HG03378 (cell line): ENCODE data around the gene NUDT2.
"Not testable (repeated sequence)": the region's sequence is repeated elsewhere in the genome, so short reads cannot be mapped to it uniquely, and the experiment has no call there.

Experiments used
- ATAC-seq: cut with Tn5 transposase; IDR thresholded peaks from one replicate; pipeline ENCODE4 v1.9.1; 2021; ENCODE audit warnings: mild to moderate bottlenecking, moderate library complexity; ENCODE audit not compliant: unreplicated experiment

The NUDT2 gene

DNA sequence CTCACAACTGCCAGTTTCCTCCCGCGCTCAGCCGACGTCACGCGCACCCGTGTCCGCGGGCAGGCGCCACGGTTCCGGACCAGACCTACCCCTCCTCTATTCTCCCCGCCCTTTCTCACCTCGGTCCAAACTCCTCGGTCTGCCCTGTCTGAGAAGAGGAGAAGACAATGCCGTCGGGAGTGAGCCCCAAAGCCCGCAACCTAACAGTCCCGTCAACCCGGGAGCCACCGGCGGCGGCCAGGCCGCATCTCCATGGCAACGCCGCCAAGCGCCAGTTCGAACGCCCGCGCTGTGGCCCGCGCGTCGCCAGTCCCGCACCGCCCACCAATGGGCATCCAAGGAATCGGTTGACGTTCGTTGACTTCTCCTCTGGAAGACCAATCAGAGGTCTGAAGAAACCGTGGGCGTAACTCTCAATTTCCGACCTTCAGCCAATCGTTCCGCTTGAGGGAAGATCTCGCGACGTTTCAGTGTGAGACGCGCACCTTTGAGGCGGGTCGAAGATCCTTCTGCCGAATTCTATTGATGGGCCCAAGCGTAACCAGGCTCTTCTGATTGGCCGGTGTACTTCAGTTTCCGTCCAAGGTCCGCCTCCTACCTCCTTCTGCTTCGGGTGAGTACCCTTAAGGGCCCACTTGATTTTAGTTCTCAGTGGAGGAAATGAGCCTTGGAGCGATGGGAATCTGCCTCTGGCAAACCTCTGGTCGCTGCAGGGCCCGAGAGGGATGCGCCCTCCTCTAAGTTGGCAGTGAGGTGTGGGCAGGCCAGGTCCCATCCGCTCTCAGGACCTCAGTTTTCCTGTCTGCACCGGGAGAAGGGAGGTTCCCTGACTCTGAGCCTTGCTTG is at the start of gene NUDT2, which contains the start of gene KIF24:
NUDT2 (plus strand) TSS at position 583 of the 846 bp plus-strand sequence. CDS start 9,471 bp downstream, outside the sequence.
KIF24 (minus strand) TSS at position 282 of the 846 bp plus-strand sequence. CDS start 17,922 bp downstream, outside the sequence.
- ATAC-seq: peak; percentile 93

DNA sequence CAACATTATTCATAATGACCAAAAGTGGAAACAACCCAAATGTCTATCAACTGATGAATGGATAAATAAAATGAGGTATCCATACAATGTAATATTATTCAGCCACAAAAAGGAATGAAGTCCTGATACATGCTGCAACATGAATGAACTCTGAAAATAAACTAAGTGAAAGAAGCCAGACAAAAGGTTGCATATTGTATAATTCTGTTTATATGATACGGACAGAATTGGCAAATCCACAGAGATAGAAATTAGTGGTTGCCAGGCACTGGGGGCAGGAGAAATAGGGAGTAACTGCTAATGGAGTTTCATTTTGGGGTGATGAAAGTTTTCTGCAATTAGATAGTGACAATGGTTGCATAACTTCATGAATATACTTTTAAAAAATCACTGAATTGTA is 47.3 kb upstream of the NUDT2 start:
- no peak for ATAC-seq

DNA sequence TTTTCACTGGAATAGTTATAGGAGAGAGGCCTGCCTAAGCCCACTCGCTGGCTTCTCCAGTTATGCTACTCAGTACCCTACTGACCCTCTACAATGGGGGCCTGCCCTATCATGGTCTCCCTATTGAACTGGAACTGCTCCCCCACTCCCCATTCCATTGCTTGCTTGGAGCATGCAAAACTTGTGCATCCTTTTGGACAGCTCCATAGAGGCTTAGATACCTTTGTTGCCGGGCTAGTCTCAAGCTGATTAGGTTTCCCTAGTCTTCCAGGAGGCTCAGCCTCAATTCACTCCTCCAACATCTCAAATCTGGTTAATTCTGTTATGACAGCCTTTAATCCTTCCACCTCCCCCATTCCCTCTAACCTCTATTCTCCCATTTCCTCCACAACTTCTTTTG is 40.2 kb upstream of the NUDT2 start:
- no peak for ATAC-seq

DNA sequence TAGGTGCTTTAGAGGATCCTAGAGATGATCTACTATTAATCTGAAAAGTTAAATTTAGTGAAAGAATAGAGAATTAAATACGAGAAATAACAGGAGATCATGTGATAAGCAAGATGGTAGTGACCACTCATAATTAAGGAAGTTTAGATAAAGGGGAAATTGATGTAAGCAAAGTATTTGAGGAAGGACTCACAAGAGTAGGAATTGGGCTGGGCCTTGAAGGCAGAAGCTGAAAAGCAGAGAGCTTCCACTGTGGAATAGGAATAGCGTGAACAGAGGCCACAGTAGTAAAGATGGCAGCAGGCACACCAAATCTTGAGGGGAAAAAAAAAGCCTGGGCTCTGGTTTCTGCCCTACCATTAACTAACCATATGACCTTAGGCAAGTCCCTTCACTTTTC is 38.3 kb upstream of the NUDT2 start:
- ATAC-seq: no peak

DNA sequence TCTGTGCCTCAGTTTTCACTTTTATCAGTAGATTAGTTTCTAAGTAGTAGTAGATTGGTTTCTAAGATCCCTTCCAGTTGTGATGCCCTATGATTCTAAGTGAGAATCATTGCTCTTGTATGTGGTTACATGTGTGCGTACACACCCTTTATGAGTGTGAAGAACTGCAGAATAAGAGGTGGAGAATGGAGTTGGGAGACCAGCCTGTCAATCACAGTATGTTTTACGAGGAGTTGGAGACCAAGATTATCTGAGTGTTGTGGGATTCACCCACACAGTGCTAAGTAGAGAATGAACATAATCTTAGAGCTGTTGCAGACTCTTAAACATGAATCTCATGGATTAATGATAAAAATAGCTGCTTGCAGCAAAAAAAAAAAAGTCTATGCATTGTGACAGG is 37.9 kb upstream of the NUDT2 start:
- no peak for ATAC-seq

DNA sequence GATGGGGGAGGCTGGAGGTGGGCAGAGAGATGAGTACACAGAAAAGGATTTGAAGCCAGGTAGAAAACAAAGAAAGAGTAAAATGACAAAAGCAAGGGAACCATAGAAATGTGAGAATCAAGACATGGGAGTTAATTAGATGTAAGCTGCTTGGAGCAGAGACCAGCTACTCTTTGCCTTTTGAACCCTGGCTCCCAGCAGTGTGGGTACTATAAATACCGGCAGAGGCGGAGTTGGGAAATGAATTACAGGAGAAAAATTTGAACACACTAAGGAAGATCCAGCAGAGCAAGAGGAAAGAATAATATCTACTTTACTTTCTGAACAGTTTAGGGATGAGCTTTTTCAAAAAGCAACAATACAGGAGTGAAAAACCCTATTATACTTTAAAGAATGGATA is 36.8 kb upstream of the NUDT2 start:
- ATAC-seq: no peak

DNA sequence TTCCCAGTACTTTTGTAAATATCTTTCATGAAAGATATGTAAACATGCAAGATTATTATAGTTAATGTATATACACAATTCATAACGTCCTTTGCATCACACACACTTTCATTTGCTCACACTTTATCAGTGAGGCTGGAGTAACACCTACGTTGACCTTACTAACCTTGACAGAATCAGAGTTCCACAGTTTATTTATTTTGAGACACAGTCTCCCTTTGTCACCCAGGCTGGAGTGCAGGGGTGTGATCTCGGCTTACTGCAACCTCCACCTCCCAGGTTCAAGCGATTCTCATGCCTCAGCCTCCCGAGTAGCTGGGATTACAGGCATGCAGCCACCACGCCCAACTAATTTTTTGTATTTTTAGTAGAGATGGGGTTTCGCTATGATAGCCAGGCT is 28.3 kb upstream of the NUDT2 start:
- ATAC-seq: not testable (repeated sequence)

DNA sequence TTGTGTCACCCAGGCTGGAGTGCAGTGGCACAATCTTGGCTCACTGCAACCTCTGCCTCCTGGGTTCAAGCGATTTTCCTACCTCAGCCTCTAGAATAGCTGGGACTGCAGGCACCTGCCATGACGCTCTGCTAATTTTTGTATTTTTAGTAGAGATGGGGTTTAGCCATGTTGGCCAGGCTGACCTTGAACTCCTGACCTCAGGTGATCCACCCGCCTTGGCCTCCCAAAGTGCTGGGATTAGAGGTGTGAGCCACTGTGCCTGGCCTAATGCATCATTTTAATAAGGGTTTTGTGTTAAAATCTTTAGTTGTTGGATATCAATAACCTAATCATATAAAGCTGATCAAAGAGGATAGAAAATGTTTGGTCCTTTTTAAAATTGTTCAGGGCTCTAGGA is 21.1 kb upstream of the NUDT2 start:
- ATAC-seq: not testable (repeated sequence)

DNA sequence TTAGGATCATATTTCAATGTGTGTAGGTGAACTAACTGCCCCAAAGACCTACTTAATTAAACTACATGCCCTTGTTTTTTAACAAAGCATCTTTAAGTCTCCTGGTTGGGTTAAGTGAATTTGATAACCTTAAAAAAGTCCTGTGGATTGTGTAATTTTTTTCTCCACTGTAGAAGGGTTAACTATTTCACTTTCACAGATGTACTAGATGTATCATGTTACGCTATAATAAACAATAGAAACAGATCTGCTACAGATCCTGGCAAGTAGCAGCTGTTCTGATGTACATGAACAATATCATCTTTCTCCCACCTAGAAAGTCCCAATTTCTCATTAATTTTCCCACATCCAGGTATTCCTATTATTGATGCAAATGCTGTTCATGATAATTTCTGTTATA is 19.2 kb upstream of the NUDT2 start:
- no peak for ATAC-seq

DNA sequence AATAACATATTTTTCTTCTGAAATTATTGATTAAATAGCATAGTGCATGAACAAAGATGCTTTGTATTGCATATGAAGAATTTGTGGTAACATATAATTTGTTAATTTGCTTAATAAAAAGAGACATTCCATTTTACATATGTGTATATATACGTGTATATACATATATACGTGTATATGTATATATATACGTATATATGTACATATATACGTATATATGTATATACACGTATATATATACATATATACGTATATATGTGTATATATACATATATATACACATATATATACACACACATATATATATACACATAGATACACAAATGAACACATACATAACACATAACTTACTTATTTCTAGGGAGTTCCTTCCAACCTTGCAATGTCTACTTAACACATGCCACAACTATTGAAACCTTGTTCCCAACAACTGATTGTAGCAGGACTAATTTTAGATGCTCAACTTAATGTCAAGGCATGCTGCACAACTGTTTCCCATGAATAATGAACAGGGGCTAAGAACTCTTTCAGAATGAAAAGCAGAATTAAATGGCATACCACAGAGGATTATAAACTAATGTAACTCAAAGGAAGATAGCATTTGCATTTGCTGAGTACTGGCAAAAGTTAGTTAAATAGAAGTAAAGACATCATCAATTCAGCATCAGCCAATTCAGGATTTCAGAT is 17.7 kb upstream of the NUDT2 start:
- ATAC-seq: no peak

DNA sequence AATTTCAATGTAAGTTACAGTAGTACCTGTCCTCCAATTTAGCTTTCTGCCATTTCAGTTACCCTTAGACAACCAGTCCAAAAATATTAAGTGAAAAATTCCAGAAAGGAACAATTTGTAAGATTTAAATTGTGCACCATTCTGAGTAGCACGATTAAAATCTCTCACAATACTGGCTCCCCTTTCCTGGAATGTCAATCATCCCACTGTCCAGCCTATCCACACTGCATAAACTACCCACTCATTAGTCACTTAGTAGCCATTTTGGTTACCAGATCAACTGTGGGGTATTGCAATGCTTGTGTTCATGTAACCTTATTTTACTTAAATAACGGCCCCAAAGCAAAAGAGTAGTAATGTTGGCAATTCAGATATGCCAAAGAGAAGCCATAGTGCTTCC is 11.9 kb upstream of the NUDT2 start:
- ATAC-seq: no peak

DNA sequence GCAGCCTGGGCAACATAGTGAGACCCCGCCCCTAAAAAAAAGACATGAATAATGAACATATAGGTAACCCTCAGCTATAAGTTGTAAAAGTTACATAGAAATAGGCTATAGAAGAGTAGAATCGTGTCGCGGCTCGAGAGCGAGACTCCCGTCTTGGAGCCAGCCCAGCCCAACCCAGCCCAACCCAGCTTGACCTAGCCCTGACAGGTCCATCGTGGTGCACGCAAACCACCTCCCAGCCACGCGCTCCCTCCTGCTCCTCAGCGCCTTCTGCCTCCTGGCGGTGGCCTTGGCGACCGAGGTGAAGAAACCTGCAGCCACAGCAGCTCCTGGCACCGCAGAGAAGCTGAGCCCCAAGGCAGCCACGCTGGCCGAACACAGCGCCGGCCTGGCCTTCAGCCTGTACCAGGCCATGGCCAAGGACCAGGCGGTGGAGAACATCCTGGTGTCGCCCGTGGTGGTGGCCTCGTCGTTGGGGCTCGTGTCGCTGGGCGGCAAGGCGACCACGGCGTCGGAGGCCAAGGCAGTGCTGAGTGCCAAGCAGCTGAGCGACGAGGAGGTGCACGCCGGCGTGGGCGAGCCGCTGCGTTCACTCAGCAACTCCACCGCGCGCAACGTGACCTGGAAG is 11.1 kb upstream of the NUDT2 start:
- no peak for ATAC-seq

DNA sequence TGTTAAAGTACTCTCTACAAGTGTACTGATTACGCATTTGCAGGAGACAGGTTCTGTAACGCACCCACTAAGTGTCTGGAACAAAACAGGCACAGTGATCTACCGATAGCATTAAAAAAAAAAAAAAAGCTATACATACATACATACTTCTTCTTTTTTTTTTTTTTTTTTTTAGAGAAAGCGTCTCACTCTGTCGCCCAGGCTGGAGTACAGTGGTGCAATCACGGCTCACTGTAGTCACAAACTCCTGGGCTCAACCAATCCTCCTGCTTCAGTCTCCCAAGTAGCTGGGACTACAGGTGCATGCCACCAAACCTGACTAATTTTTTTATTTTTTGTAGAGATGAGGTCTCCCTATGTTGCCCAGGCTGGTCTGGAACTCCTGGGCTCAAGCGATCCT is 7.9 kb upstream of the NUDT2 start:
- ATAC-seq: no peak

DNA sequence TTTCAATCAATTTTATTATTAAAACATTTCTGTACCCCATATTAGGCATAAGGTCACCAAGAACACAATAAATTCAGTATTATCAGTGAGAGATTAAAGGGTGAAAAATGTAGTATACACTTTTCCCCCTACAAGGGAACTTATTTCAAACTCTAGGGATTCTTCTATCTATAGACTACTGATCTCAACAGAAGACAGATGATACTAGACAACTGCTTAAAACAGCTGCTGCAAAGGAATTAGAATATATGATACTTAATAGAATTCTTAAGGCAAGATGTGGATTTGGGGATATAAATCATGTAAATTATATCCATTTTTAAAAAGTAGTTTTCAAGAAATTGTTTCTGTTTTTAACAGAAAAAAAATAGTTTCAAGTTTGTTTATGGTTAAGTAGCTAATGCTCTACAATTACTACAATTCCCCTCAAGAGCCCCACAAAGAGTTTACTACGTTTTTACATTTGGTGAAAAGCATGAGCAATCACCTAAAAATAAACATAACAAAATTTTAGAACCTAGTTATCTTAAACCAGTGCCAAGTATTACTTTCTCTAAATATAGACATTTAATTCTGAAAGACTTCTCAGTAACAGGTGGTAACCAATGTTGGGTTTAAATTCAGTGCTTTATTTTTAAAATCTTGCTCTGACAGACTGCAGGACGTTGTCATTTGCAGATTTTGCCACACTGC is 6.3 kb upstream of the NUDT2 start:
- ATAC-seq: no peak

DNA sequence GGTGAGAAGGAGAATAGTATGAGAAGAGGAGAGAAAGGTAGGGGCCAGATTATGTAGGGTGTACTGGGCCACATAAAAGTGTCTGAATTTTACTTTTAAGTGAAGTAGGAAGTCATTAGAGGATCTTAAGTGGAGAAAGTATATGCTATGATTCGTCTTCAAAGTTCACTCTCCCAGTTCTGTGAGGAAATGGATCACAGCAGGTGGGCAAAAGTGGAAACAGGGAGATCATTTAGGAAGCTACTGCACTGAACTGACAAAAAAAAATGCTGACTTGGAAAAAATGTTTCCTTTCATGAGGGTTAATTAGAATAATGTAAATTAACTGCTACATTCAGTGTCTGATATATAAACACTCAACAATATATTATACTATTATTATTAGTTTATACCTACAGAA is 2.7 kb upstream of the NUDT2 start:
- no peak for ATAC-seq

DNA sequence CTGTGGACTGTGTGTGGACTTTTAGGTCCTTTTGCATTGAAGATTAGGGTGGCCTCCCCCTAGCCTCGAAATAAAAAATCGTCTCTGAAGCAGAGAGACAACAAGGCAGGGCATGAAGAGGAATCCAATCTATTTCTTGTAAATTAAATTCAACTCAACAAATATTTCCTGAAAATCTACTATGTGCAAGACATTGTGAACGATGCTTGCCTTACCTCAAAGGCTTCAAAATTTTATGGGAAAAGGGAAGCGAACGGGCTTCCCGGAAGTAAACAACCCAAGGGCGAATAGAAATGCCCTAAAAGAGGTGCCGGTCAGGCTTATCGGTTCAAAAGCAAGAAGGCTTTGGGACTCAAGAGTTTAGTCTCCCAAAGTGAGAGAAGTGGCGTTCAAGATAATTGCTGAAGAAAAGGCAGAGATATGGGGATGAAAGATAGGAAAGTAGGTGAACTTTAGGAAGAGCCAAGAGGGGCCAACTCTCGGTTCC is 826 bp upstream of the NUDT2 start:
- ATAC-seq: no peak

DNA sequence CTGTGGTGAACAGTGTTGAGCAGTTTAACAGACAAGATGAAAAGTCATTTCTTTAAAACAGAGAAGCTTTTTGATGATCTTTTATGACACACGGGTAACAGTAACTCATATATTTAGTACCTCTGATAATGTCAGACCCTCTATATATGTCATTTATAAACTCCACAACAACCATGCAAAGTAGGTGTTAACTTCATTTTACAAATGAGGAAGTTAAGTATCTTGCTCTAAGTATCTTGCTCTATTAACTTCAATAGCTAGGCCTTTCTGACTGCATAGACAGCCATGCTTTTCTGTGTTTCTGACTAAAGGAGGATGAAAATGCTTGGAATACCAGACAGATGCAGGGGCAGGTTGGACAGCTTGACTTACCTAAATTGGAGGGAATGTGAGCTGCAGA is 1.8 kb downstream of the NUDT2 start:
- ATAC-seq: no peak

DNA sequence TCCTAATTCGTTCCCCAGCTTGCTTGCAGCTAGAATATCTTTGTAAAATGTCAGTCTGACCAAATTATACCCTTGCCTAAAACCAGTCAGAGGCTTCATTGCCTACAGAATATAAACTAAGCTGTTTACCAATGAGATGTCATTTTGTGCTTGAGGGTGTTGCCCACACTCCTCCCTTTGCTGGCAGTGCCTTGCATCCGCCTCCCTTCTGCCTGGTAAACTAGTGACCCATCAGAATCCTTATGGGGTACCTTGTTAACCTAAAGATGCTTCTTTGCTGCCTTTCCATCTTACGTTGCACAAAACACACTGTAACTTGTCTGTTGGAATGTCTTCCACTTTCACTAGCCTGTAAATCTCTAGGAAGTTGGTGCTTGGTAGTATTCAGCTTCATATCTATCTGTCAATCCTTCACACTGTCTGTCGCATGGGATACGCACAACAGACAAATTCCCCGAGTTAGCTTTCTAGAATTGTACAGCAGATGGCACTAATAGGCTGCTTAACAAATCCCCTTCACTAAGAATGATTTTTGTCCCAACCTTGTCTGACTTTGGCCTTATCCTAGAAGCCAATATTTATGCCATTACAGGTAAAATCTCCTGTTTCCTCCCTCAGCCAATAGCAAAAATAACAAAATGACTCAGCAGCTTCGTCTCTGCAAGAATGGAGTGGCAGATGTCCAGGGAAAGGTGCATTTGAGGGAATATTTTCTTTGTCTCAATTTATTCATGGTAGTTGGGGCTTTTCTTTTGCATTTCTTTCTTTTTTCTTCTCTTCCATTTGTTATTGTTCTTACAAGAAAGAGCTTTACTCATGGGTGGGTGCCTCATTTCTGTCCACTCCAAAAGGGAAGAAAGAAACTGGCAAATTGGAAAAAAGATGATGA is 3.0 kb downstream of the NUDT2 start:
- ATAC-seq: no peak

DNA sequence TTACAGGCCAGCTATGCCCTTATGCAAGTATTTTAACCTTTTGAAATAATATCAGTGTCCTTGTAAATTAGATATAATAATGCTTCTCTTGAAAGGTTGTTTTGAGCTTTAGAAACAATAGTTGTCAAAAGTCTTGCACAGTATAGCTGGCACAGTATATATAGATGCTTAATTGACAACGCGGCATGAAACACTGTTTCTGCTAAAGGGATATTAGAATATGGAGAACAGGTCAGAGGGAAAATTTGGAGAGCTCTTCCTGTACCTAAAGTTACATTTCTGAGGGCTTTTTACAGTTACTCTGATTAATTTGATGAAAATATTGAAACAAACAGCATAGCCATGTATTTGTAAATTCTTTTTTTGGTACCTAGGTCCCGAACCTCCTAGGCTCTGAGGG is 4.5 kb downstream of the NUDT2 start:
- ATAC-seq: no peak

DNA sequence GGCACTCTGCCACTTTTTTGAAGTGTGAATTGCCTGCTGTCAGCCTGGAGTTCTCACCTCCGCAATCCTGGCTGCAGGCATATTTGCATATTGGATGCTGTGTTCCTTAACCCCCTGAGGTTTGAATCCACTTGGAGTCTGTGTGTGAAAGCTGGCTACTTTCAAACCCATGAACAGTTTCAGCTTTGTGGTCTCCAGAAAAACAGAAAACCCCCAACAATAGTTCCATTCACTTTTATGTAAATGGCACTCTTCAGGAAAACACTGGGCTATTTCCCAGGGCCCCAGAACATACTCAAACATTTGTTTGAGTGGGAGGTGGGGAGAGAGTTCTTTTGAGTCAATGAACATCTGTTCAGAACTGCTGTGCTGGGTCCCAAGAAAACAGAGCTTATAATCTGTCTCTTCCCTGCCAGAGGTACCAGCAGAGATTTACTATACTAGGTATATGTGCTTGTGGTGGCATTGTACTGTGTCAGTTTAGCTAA is 5.0 kb downstream of the NUDT2 start:
- no peak for ATAC-seq
